Hindlimb muscle (tissue), 1 donor: ENCODE results near the gene SIGLEC15. TPM values are rescaled to one million over a fixed set of nuclear protein-coding genes. Genes with fewer than 3 reads are reported as not detected.
"Not testable (repeated sequence)": the region's sequence is repeated elsewhere in the genome, so short reads cannot be mapped to it uniquely, and the experiment has no call there.

ENCODE experiments used
- DNase-seq: peaks from one replicate; pipeline ENCODE4 v3.0.0-alpha.2; 2013
- polyA plus RNA-seq: library from polyadenylated mRNA; unstranded; fragments of 120-200 nt; gene quantifications from one replicate; pipeline ENCODE4 v1.2.1, GENCODE V29; 2013; ENCODE audit not compliant: insufficient read length

The SIGLEC15 gene
- polyA plus RNA-seq, 1 donor, result 0.19 TPM

DNA sequence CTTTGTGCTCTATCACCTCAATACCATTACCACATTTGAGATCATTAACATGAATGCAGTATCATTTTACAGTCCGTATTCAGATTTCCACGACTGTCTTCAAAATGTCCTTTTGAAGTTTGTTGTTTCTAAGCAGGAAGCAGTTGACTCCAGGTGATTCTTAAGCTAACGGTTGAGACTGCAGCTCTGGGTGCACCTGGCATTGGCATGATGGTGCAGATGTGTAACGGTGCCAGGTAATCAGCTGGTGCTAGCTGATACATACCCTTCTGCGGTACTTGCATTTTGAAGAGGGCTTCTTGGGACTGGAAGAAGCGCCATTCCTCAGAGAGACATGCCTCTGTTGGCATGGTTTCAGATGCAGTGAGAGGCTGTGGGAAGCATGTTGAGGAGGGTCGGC lies 19.5 kb downstream of the SIGLEC15 start:
- DNase-seq, result no peak

DNA sequence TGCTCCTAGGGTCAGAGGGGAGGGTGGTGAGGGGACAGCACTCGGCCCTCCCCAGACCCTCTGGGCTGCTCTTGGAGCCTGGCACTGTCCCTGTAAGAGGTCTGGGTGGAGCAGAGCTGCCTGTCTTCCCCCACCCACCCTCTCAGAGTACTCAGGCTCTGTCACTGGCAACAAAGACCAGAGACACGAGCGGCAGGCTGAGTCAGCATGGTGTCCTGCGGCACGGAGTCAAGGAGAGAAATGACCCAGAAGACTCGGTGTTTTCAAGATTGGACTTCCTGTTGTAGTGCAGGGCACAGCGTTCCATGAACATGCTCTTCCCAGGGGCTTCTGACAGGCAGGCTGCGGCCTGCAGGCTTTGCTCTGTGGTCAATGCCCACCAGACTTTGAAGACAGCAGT lies 19.9 kb downstream of the SIGLEC15 start:
- DNase-seq, result no peak

DNA sequence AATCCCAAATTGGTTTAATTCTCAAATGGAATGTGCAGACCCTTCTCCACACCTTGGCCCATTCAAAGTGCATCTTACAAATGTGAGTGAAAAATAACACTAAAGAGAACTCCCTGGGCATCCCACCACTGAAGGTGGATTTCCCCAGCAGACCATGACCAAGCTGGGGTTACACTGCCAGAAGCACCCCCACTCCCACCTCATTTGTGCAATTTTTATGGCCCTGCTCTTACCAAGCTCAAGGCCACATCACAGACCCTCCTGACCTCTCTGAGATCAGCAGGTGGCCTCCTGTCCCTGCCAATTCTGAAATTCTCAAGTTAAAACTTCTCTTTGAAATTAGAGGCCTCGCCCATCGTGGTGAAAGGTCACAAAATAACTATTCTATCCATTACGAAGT lies 21.6 kb downstream of the SIGLEC15 start:
- no peak for DNase-seq

DNA sequence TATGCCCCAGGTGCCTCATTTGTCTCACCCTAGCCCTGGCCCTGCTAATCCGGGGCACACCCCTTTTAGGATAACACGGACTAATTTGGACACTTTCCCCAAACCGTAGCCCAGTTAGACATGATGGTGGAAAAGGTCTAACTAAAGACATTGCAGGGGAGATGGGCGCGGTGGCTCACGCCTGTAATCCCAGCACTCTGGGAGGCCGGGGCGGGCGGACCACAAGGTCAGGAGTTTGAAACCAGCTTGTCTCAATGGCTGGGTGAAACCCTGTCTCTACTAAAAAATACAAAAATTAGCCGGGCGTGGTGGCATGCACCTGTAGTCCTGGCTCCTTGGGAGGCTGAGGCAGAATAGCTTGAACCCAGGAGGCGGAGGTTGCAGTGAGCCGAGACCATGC lies 23.2 kb downstream of the SIGLEC15 start:
- DNase-seq, result not testable (repeated sequence)

DNA sequence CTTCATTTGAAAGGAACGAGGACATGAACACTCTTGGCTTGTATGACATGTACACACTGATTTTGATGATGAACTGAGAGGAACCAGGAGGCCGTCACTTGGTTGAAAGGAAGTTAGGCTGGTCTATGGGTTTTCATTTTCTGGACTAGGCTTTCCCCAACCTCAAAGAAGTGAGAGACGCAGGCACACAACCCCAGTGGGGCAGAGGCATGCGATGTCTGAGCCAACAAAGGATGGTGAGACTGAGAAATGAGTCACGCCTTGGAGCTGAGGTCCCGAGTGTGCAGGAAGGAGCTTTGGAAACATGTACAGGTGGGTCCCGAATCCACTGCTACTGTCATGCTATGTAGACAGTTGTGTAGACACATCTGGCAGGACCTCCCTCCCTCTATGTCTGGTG lies 24.1 kb downstream of the SIGLEC15 start:
- no peak for DNase-seq

DNA sequence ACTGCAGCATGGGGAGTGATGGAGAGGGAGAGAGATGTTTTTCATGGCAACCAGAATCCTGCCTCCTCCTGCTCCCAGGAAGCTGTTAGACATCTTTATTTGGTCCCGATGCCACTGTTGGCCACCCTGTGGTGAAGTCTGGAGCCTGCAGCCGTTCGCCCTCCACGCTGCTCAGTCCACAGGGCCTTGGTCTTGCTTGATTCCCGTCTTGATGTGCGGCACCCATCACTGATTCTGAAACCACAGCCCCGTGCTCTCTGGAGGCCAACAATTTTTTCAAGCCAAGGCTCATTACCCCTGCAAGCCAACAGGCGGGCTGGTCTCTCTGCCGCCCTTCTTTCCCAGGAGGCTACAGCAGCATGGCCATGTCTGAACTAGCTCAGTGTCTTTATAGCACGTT lies 24.5 kb downstream of the SIGLEC15 start:
- no peak for DNase-seq

DNA sequence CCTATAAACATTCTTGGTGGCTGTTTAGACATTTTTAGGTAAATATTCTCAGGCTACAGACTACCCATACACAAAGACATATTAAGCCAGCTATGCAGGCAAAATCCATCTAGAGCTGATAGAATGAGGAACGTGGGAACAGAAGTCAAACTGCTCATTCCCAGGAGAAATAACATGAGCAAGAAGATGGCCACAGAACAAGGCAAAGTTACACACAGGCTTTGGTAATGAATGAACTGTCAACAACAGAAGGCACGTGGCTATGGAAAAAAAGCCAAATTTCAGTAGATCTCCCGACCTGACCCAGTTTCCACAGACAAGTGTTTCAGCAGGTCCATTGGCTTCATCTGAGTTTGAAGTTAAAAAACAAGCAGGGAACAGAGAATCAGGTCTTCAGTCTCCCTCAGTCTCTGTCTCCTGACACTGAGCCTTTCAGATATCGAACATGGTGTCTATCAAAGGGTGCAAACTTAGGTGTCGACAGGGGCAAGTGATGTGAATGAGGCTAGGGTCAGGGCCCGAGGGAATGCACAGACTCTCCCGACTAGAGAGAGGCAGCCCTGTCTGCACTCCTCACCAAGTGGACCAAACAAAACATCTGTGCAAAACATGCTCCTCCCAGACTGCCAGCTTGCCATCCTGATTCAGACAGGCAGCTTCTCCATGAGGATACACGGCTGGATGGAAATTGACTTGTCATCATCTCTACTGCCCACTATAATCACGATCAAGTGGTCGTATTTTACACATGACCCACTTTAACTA lies 25.9 kb downstream of the SIGLEC15 start:
- DNase-seq, result no peak

DNA sequence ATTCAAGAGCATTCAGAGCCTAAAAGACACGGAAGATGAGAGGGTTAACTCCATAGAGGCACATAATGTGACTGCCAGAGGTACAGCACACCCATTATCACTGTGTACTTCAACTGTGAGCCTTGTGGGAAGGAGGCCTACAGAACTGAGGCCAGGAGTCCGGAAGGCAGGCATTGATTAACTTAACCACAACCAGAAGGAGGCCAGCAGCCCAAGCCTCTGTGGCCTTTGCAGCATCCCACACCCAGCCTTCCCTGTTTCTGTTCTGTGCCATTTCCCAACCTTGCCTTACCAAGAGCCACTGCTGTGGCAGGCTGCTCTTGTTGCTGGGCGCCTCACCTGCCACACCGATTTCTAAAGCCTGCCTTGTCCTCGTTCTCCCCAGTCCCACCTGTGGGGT lies 27.2 kb downstream of the SIGLEC15 start:
- DNase-seq, result no peak

DNA sequence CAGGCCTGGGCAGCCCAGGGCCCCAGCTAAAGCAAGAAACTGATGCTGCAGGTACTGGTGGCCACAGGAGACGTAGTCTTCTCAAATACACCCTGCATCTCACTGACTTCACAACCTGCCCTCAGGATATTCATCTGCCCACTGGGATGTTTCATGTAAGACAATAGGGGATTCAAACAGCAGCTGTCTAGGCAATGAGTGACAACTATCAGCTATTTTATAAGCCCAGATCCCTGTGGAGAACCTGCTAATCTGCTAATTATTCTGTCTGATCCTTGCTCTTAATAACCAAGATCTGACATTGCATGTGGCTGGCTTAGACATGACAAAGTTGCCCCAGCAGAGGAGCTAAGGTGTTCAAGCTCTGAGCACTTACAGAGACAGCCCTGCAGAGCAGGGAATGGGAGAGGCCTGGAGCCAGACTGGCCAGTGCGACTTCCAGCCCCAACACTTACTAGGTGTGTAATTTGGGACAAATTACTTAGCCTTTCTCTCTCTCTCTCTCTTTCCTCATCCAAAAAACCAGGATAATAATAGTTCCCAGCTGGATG lies 28.6 kb downstream of the SIGLEC15 start:
- DNase-seq, result no peak

DNA sequence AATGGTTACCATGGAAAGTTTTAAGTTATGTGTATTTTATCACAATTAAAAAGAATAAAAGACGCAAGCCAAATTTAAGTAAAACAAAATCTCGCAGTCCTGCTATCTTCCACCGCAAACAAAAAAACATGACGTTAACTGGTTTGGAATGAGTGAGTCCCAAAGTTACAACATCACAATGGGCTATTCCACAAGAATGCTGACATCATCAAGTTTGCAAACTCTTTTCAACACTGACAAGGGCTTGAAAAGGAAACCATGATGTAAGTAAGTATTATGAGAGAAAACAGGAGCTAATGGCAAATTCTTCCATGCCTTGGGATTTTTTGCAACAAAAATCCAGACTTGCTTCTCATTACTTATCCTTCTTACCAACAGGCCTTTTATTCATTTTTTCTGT lies 31.1 kb downstream of the SIGLEC15 start:
- no peak for DNase-seq

DNA sequence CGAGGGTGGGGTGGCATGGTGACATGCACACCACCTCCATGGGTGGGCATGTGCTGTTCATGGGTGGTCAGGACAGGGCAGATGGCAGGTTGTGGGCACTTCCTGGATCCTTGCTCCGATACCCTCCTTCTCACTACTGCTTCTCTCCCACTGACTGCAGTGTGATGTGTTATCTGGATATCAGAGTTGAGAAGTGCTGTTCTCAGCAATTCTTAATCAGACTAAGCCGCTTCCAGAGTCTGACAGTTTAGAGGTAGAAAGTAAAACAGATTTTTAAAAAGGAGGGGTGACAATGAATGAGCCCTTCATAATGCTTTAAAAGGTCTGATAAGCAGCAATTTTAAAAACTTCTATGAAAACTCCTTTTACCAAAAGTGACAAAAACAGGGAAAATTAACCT lies 33.9 kb downstream of the SIGLEC15 start:
- DNase-seq, result no peak

DNA sequence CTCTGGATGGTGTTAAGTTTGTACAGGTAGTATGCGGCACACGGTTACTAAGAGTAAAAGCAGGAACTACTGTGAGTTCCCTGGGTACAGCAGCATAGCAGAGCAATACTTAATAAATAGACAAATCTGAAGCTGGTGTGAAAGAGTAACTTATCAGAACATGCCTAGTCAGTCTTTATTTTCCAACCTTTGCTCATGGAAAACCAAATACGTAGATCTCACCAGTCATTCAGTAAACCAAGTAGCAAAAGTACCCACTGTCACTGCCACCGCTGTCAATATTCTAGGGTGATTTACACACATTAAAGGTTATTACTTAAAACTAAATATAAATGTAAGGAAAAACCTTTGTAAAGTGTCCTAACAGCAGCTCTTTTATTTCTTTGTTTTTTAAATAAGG lies 35.0 kb downstream of the SIGLEC15 start:
- no peak for DNase-seq

DNA sequence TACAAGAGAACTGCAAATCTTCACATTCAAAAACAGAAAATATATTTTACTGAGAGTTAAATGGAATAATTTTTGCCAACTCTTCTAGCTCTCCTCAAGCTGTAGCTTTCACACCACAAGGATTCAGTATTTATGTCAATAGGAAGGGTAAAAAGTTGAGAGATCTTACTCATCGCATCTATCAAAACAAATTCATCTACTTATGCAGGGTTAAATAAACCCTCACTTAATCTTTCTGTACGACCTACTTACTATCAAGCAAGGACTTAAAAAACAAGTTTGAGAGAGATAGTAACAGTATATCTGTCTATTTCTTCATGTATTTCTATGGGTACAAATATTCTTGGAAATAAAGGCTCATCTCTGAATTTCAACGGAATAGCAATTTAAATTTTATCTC lies 35.5 kb downstream of the SIGLEC15 start:
- no peak for DNase-seq

DNA sequence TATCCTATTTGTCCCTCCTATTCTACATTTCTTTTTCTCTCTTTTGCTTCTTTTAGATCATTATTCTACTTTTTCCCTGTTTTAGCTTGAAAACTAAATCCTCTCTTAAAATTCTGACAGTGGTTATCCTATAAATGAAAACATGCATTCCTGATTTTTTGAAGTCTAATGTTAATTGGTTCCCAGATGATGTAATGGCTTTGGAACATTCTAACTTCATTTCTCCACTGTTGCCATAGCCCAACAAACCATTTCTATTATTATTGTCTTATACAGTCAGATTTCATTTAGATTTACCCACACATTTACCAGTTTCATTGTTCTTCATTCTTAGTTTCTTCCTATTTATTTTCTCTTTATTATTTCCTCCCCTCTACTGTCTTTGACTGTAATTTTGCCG lies 36.5 kb downstream of the SIGLEC15 start:
- DNase-seq, result no peak

DNA sequence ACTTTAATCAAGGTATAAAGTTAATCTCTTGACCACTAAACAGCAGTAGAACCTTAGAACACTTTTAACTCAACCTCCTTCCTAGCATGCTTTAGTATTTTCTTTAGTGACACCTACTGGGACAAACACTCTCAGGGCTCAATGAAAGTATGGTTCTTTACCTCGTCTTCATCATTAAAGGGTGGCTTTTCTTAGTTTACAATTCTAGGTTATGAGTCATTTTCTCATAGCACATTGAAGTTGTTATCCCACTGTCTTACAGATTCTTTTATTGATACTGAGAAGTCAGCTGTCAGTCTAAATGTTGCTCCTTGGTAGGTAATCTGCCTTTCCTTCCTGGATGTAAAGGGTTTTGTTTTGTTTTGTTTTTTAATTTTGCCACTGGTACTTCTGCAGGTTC lies 38.0 kb downstream of the SIGLEC15 start:
- no peak for DNase-seq

DNA sequence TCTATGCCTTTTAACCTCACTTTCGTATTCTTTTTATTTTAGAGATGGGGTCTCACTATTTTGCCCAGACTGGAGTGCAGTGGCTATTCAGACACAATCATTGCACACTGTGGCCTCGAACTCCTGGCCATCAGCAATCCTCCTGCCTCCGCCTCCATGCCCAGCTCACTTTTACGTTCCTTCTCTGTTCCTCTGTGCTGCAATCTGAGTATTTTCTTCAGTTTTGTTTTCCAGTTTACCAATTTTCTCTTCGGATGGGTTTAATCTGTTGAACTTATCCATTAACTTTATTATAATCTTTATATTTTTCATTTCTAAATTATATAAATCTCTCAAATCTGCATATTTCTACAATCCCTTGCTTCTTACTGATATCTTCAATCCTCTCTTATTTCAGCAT lies 38.6 kb downstream of the SIGLEC15 start:
- DNase-seq, result no peak

DNA sequence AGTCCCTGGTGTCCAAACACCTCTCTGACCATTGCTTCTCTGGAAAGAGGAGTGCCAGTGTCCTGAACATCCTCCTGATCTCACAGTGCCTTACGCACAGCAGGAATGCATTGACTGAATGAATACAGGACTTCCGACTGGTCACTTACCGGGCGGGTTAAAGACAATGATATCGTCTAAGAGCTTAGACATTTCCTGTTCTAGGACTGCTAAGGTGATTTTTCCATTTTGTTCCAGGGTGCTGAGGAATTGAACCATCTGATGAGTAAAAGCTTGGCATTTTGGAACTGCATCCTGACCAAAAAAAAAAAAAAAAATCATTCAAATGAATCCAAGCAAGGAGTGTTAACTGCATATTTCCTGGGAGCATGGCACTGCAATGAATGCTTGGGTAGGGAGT lies 40.0 kb downstream of the SIGLEC15 start:
- no peak for DNase-seq

DNA sequence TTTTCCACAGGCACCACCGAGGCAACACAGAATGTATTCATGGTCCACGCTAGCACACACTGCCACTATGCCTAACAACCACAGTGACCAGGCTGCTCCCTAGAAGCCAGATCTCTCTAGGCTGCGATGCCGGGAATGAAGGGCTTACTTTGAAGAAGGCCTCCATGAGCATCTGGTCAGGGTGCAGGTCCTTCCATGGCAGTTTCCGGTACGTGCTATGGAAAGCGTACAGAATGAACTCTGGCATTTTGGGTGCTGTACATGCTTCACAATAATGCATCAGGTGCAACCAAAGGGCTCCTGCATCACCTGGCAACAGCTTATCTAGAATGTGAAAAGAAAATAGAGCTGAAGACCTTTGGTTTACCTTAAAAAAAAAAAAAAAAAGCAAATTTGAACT lies 44.9 kb downstream of the SIGLEC15 start:
- no peak for DNase-seq

DNA sequence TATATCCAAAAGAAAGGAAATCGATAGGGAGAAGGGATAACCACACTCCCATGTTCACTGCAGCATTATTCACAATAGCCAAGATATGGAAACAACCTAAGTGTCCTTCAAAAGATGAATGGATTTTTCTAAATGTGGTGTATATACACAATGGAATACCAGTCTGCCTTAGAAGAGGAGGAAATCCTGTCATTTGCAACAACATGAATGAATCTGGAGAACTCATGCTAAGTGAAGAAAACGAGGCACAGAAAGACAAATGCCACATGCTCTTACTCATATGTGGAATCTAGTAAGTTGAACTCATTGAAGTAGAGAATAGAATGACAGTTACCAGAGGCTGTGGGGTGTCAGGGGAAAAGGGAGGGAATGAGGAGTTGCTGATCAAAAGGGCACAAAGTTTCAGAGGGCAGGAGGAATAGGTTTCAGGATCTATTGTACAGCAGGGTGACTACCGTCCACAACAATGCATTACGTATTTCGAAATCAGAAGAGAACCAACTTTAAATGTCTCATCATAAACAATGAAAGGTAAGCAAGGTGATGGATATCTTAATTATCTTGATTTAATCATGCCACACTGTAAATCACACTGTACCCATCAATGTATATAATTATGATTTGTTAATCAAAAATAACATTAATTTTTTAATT lies 46.1 kb downstream of the SIGLEC15 start:
- DNase-seq, result no peak

DNA sequence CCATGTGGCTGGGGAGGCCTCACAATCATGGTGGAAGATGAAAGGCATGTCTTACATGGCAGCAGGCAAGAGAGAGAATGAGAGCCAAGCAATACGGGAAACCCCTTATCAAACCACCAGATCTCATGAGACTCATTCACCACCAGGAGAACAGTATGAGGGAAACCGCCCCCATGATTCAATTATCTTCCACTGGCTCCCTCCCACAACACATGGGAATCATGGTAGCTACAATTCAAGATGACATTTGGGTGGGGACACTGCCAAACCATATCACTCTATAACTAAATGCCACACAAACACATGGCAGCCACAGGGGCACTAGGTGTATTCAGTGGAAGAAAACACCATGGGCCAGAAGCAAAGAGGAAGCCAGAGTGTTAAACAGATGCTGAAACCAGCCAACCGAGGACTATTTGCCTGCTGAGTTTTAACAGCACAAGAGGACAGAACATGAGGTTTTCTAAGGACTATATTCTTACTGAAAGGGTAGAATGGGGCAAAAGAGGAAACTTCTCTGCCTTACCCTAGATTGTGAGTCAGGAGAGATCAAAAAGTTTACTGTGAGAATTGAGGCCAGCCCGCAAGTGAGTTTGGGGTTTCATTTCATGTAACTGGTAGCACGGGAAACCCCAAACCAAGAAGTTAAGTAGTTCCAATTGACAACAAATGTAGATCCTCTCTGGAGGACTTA lies 49.2 kb downstream of the SIGLEC15 start:
- DNase-seq, result no peak

DNA sequence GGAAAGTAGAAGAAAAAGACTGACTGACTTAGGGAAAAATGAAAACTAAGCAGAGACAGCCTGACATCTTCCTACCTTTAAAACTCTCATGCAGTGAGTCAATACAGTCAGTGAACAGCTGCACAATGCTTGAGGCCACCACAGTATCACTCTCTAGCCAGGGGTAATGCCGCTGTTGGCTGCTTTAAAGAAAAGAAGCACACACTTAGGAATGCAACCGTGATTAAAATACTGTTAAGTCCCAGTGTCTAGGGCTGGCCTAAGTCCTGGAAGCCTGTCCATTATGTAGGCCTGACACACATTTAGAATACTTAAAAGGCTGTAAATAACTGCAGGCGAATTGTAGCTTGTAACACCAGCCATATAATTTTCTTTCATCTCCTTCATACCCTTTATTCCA lies 50.7 kb downstream of the SIGLEC15 start:
- no peak for DNase-seq

DNA sequence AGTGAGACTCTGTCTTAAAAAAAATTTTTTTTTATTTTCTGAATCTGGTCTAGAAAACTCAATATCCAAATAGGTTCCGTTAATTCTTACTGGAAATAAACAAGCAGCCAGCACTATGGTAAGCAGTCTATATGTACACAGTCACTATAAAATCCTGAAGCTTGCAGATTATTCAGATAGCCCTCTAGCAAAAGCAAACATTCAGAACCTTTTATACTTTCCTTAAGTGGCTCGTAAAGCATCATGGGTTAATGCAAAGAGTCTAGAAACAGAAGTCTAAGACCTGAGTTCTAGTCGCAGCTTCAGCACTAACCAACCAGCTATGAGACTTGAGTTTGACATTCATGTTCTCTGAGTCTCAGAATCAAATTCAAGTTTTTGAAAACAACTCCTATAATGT lies 51.9 kb downstream of the SIGLEC15 start:
- no peak for DNase-seq
